HCT116 (cell line): Measurements from ENCODE around the gene CMTM8.

Experiments
- EGR1 ChIP-seq: IDR thresholded peaks from 2 replicates; pipeline ENCODE4 v1.6.1; 2012; ENCODE audit warnings: low read depth
- EZH2 ChIP-seq: fragments of 200-600 bp; sonication (generic); IDR thresholded peaks from 2 replicates; pipeline ENCODE4 v1.6.1; 2017; ENCODE audit warnings: antibody characterized with exemption, mixed run types
- EZH2phosphoT487 ChIP-seq: fragments of 200-600 bp; IDR thresholded peaks from 2 replicates; pipeline ENCODE4 v1.6.1; 2018; ENCODE audit warnings: antibody characterized with exemption, borderline replicate concordance
- JUND ChIP-seq: IDR thresholded peaks from 2 replicates; pipeline ENCODE4 v1.6.1; 2012
- MAX ChIP-seq: IDR thresholded peaks from 2 replicates; pipeline ENCODE4 v1.6.1; 2012
- POLR2A ChIP-seq: IDR thresholded peaks from 2 replicates; pipeline ENCODE4 v1.7.0; 2011; ENCODE audit warnings: borderline replicate concordance; ENCODE audit not compliant: insufficient read depth, insufficient read length; ENCODE audit errors: extremely low read depth
- POLR2AphosphoS5 ChIP-seq: IDR thresholded peaks from 2 replicates; pipeline ENCODE4 v1.6.1; 2011; ENCODE audit warnings: mild to moderate bottlenecking, low read depth, low read length, moderate library complexity
- RAD21 ChIP-seq: IDR thresholded peaks from 2 replicates; pipeline ENCODE4 v1.6.1; 2012; ENCODE audit warnings: low read depth, mild to moderate bottlenecking
- SIN3A ChIP-seq: IDR thresholded peaks from 2 replicates; pipeline ENCODE4 v1.6.1; 2012; ENCODE audit warnings: low read depth
- SP1 ChIP-seq: IDR thresholded peaks from 2 replicates; pipeline ENCODE4 v1.6.1; 2012; ENCODE audit warnings: low read depth
- TF ChIP-seq, protein P1 (sequence below): IDR thresholded peaks from 2 replicates; pipeline ENCODE4 v1.6.1; 2012; ENCODE audit warnings: low read depth
- TF ChIP-seq, protein P2 (sequence below), 3 experiments: fragments of 200-600 bp in 1 of 3; sonication (generic) in 1 of 3; IDR thresholded peaks in 2 of 3; conservative IDR thresholded peaks in 1 of 3; 2 replicates each; pipeline ENCODE4 v1.5.1; 2012 to 2017; ENCODE audit warnings: low read depth in 2 of 3, low read length in 2 of 3, antibody characterized with exemption in 1 of 3, borderline replicate concordance in 1 of 3, control low read depth in 1 of 3, mild to moderate bottlenecking in 1 of 3, mixed read lengths in 1 of 3, mixed run types in 1 of 3, moderate library complexity in 1 of 3; ENCODE audit not compliant: insufficient read depth in 1 of 3
- TF ChIP-seq, protein P3 (sequence below): IDR thresholded peaks from 2 replicates; pipeline ENCODE4 v1.6.1; 2011; ENCODE audit warnings: mild to moderate bottlenecking, low read length, moderate library complexity; ENCODE audit not compliant: insufficient replicate concordance; ENCODE audit errors: extremely low read depth

GRCh38 chr3:32381922-32382321 lies 143.4 kb downstream of the CMTM8 start:
- TF ChIP-seq POLR2A (no peak), EZH2 (no peak), MAX (no peak), EZH2phosphoT487 (no peak), SP1 (no peak), RAD21 (no peak), EGR1 (no peak), POLR2AphosphoS5 (no peak), SIN3A (no peak), JUND (no peak)
- TF ChIP-seq, protein P1, sequence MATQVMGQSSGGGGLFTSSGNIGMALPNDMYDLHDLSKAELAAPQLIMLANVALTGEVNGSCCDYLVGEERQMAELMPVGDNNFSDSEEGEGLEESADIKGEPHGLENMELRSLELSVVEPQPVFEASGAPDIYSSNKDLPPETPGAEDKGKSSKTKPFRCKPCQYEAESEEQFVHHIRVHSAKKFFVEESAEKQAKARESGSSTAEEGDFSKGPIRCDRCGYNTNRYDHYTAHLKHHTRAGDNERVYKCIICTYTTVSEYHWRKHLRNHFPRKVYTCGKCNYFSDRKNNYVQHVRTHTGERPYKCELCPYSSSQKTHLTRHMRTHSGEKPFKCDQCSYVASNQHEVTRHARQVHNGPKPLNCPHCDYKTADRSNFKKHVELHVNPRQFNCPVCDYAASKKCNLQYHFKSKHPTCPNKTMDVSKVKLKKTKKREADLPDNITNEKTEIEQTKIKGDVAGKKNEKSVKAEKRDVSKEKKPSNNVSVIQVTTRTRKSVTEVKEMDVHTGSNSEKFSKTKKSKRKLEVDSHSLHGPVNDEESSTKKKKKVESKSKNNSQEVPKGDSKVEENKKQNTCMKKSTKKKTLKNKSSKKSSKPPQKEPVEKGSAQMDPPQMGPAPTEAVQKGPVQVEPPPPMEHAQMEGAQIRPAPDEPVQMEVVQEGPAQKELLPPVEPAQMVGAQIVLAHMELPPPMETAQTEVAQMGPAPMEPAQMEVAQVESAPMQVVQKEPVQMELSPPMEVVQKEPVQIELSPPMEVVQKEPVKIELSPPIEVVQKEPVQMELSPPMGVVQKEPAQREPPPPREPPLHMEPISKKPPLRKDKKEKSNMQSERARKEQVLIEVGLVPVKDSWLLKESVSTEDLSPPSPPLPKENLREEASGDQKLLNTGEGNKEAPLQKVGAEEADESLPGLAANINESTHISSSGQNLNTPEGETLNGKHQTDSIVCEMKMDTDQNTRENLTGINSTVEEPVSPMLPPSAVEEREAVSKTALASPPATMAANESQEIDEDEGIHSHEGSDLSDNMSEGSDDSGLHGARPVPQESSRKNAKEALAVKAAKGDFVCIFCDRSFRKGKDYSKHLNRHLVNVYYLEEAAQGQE = no peak
- TF ChIP-seq, protein P2, sequence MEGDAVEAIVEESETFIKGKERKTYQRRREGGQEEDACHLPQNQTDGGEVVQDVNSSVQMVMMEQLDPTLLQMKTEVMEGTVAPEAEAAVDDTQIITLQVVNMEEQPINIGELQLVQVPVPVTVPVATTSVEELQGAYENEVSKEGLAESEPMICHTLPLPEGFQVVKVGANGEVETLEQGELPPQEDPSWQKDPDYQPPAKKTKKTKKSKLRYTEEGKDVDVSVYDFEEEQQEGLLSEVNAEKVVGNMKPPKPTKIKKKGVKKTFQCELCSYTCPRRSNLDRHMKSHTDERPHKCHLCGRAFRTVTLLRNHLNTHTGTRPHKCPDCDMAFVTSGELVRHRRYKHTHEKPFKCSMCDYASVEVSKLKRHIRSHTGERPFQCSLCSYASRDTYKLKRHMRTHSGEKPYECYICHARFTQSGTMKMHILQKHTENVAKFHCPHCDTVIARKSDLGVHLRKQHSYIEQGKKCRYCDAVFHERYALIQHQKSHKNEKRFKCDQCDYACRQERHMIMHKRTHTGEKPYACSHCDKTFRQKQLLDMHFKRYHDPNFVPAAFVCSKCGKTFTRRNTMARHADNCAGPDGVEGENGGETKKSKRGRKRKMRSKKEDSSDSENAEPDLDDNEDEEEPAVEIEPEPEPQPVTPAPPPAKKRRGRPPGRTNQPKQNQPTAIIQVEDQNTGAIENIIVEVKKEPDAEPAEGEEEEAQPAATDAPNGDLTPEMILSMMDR (IDR thresholded peaks at IDR 0.05 in 2 of 3, conservative IDR thresholded peaks at IDR 0.05 in 1 of 3; ENCODE audit: borderline replicate concordance in 1 of 3, insufficient read depth in 1 of 3, low read depth in 2 of 3, low read length in 2 of 3) = no peak
- TF ChIP-seq, protein P3, sequence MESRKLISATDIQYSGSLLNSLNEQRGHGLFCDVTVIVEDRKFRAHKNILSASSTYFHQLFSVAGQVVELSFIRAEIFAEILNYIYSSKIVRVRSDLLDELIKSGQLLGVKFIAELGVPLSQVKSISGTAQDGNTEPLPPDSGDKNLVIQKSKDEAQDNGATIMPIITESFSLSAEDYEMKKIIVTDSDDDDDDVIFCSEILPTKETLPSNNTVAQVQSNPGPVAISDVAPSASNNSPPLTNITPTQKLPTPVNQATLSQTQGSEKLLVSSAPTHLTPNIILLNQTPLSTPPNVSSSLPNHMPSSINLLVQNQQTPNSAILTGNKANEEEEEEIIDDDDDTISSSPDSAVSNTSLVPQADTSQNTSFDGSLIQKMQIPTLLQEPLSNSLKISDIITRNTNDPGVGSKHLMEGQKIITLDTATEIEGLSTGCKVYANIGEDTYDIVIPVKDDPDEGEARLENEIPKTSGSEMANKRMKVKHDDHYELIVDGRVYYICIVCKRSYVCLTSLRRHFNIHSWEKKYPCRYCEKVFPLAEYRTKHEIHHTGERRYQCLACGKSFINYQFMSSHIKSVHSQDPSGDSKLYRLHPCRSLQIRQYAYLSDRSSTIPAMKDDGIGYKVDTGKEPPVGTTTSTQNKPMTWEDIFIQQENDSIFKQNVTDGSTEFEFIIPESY = no peak
